ENCODE measurements around the gene PNPLA1.

Gene PNPLA1

GRCh38 chr6:36312854-36313648 is 43.2 kb downstream of the PNPLA1 start:
- in situ Hi-C loops (cut with MboI; ENCODE audit: low sequenced_read_pairs) = no loop called here

GRCh38 chr6:36313649-36313936 is 43.7 kb downstream of the PNPLA1 start:
- in situ Hi-C loops (cut with MboI; ENCODE audit: low sequenced_read_pairs) = no loop called here

GRCh38 chr6:36314221-36315014 is 44.6 kb downstream of the PNPLA1 start:
- in situ Hi-C loops (cut with MboI; ENCODE audit: low sequenced_read_pairs) = no loop called here

GRCh38 chr6:36315921-36316320 is 46.1 kb downstream of the PNPLA1 start:
- in situ Hi-C loops (cut with MboI; ENCODE audit: low sequenced_read_pairs) = no loop called here

- in situ Hi-C loops (cut with MboI; ENCODE audit: low sequenced_read_pairs) = no loop called here
Observed at GRCh38 chr6:36317623-36318022, 47.8 kb downstream of the PNPLA1 start.

GRCh38 chr6:36318690-36319435 is 49.0 kb downstream of the PNPLA1 start:
- in situ Hi-C loops (cut with MboI; ENCODE audit: low sequenced_read_pairs) = no loop called here

- in situ Hi-C loops (cut with MboI; ENCODE audit: low sequenced_read_pairs) = no loop called here
Observed at GRCh38 chr6:36319436-36319762, 49.5 kb downstream of the PNPLA1 start.

- in situ Hi-C loops (cut with MboI; ENCODE audit: low sequenced_read_pairs) = no loop called here
Observed at GRCh38 chr6:36319821-36320220, 50.0 kb downstream of the PNPLA1 start.

GRCh38 chr6:36320475-36320874 is 50.6 kb downstream of the PNPLA1 start:
- in situ Hi-C loops (cut with MboI; ENCODE audit: low sequenced_read_pairs) = no loop called here

- in situ Hi-C loops (cut with MboI; ENCODE audit: low sequenced_read_pairs) = no loop called here
Observed at GRCh38 chr6:36322591-36322990, 52.7 kb downstream of the PNPLA1 start.

GRCh38 chr6:36323062-36323461 is 53.2 kb downstream of the PNPLA1 start:
- in situ Hi-C loops (cut with MboI; ENCODE audit: low sequenced_read_pairs) = no loop called here

- in situ Hi-C loops (cut with MboI; ENCODE audit: low sequenced_read_pairs) = no loop called here
Observed at GRCh38 chr6:36324191-36324590, 54.3 kb downstream of the PNPLA1 start.

- in situ Hi-C loops (cut with MboI; ENCODE audit: low sequenced_read_pairs) = no loop called here
Observed at GRCh38 chr6:36324715-36325114, 54.9 kb downstream of the PNPLA1 start.

GRCh38 chr6:36326356-36326995 is 56.6 kb downstream of the PNPLA1 start:
- in situ Hi-C loops (cut with MboI; ENCODE audit: low sequenced_read_pairs) = no loop called here

GRCh38 chr6:36327226-36327918 is 57.5 kb downstream of the PNPLA1 start:
- in situ Hi-C loops (cut with MboI; ENCODE audit: low sequenced_read_pairs) = no loop called here

GRCh38 chr6:36327919-36328236 is 58.0 kb downstream of the PNPLA1 start:
- in situ Hi-C loops (cut with MboI; ENCODE audit: low sequenced_read_pairs) = no loop called here

GRCh38 chr6:36328600-36328999 is 58.7 kb downstream of the PNPLA1 start:
- in situ Hi-C loops (cut with MboI; ENCODE audit: low sequenced_read_pairs) = no loop called here

GRCh38 chr6:36329798-36330291 is 60.0 kb downstream of the PNPLA1 start:
- in situ Hi-C loops (cut with MboI; ENCODE audit: low sequenced_read_pairs) = no loop called here

- in situ Hi-C loops (cut with MboI; ENCODE audit: low sequenced_read_pairs) = no loop called here
Observed at GRCh38 chr6:36330366-36330765, 60.5 kb downstream of the PNPLA1 start.

GRCh38 chr6:36331381-36331780 is 61.5 kb downstream of the PNPLA1 start:
- in situ Hi-C loops (cut with MboI; ENCODE audit: low sequenced_read_pairs) = no loop called here

Measured in HL-60/S4 (cell line).